Astrocyte of the cerebellum (primary cell): ENCODE data around the gene FOSL1.

Experiments
- DNase-seq: peaks from one replicate; pipeline ENCODE4 v3.0.0-alpha.2; 2011; ENCODE audit warnings: low read depth
- H3K4me3 ChIP-seq: 2 replicates; pipeline ENCODE4 v1.5.1; 2011; ENCODE audit warnings: mild to moderate bottlenecking, low read depth, low read length, moderate library complexity
- CTCF ChIP-seq: IDR thresholded peaks from 2 replicates; pipeline ENCODE4 v1.5.1; 2012; ENCODE audit warnings: low read length, low read depth, moderate library complexity, mild to moderate bottlenecking; ENCODE audit errors: missing control alignments
- in situ Hi-C: cut with HindIII; loops from 2 replicates; pipeline ENCODE4 v1.10.0; 2017; ENCODE audit warnings: low sequenced_read_pairs

The FOSL1 gene

GRCh38 chr11:65944767-65945166, 44.6 kb upstream of the FOSL1 start:
- no peak for DNase-seq
- in situ Hi-C loops = no loop called here
- no peak overlapping the region for H3K4me3 ChIP-seq
- TF ChIP-seq CTCF = no peak

GRCh38 chr11:65944191-65944590, 44.0 kb upstream of the FOSL1 start:
- no peak for DNase-seq
- no peak overlapping the region for H3K4me3 ChIP-seq
- TF ChIP-seq CTCF = no peak
- in situ Hi-C loops = no loop called here

GRCh38 chr11:65942531-65942930, 42.3 kb upstream of the FOSL1 start:
- no peak for DNase-seq
- TF ChIP-seq CTCF = no peak
- H3K4me3 ChIP-seq = no peak overlapping the region
- in situ Hi-C loops = no loop called here

GRCh38 chr11:65941720-65942310, 41.6 kb upstream of the FOSL1 start:
- H3K4me3 ChIP-seq = no peak overlapping the region
- DNase-seq = no peak
- in situ Hi-C loops = no loop called here
- TF ChIP-seq CTCF = no peak

- DNase-seq = no peak
- in situ Hi-C loops = no loop called here
- no peak for TF ChIP-seq CTCF
- H3K4me3 ChIP-seq = no peak overlapping the region
Observed at GRCh38 chr11:65937766-65938165, 37.6 kb upstream of the FOSL1 start.

GRCh38 chr11:65934014-65934413, 33.8 kb upstream of the FOSL1 start:
- no peak for TF ChIP-seq CTCF
- H3K4me3 ChIP-seq = no peak overlapping the region
- no peak for DNase-seq
- in situ Hi-C loops = no loop called here

GRCh38 chr11:65932558-65932919, 32.4 kb upstream of the FOSL1 start:
- H3K4me3 ChIP-seq = no peak overlapping the region
- DNase-seq = no peak
- no peak for TF ChIP-seq CTCF
- in situ Hi-C loops = no loop called here
